Measurements from ENCODE around the gene SLC12A6. TPM values are rescaled to one million over a fixed set of nuclear protein-coding genes. Genes with fewer than 3 reads are reported as not detected.

Gene SLC12A6
- total and polyA plus RNA-seq, 2 of the 13 experiments (the other 11 are each of a cell fraction or from before 2014, with no cell fraction given): 15.2 to 30.1 TPM

DNA sequence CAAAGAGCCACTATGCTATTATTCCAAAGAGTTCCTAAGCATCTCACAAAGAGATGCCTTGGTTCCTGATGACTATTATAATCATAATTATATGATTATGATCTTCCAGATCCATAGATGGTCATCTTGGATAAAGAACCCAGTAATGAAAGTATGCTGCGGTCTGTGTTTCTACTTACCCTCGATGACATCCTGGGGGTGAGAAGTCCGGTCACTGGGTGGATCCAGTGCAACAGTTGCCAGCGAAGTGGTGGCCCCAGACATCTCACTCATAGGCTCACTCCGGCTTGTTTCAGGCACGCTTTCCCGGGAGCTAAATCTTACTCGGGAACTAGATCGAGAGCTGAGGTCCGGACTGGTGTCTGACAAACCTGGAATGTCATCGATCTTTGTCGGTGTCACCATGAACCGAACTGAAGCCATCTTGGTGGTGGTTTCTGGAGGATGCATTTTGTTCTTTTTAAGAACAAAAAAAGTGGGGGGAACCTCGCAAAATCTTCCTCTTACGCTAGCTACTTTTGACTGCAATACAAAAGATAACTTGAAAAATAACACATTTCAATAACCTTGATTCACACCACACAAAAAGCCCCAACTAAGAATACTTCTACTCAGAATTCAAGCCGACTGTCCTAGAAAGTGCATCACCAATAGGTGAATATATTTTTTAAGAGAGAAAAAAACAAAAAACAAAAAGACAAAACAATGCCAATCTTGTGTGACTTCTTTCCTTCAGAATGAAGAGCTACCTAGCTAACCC, 1.2 kb downstream of the SLC12A6 start:
- intact Hi-C loops (cut with micrococcal nuclease; ENCODE audit: unreplicated experiment): no loop called here
- WGBS (ENCODE audit: low lambda C conversion rate): 82% methylated on average over 13 of the region's 16 CpGs
- H3K36me3 ChIP-seq (replicated peaks in 1 of 2; ENCODE audit: control insufficient read depth in 1 of 2, insufficient read depth in 2 of 2, low read length in 2 of 2): peaks cover 0 to 3% of the 10 kb centered on the region in 2 experiments; a peak in 1 of 5 replicates
- no peak for FAIRE-seq
- H3K4me2 ChIP-seq (ENCODE audit: low read depth, low read length): peak overlapping the region; percentile 93
- no peak overlapping the region for H3K27ac ChIP-seq (ENCODE audit: extremely low read length, insufficient read depth, low read length)
- ChIA-PET CTCF (ENCODE audit: low intra/inter-chr PET ratio, low total read pairs) (no interaction called here), POLR2A (interaction anchor here (1.5 to 1.9 kb wide), 2 partner anchors 17 to 247 kb away, joined by 3 to 16 read pairs; partner anchors contain the start of gene GOLGA8B)
- H2AFZ ChIP-seq (ENCODE audit: low read length): no peak overlapping the region
- no peaks in the 10 kb centered on the region for H4K20me1 ChIP-seq (ENCODE audit: insufficient read depth, low read length)
- H3K4me1 ChIP-seq (ENCODE audit: insufficient read depth, low read length): peaks cover 41% of the 10 kb centered on the region
- H3K4me3 ChIP-seq (replicated peaks in 1 of 3; ENCODE audit: insufficient read depth in 1 of 3, low read depth in 2 of 3, low read length in 3 of 3): peak overlapping the region; percentile 83 to 97 (median 83)
- ATAC-seq: no peak
- no TSS peak for BruUV-seq (replicated peaks)
- H3K9me3 ChIP-seq (ENCODE audit: low read length): no peaks in the 10 kb centered on the region
- H3K79me2 ChIP-seq (ENCODE audit: insufficient read depth, low read length): peaks cover 3% of the 10 kb centered on the region
- DNase-seq (ENCODE audit: low spot score): no peak
- no peak overlapping the region for H3K9ac ChIP-seq (ENCODE audit: insufficient read depth, low read depth, low read length)
- in situ Hi-C loops (cut with HindIII; ENCODE audit: extremely low pct_ligation_motif_present, low pct_unique_long_range_greater_than_20kb): no loop called here
- H3K27me3 ChIP-seq (ENCODE audit: control insufficient read depth in 1 of 2, insufficient read depth in 2 of 2, low read length in 2 of 2): no peaks in the 10 kb centered on the region; a peak in 1 of 5 replicates
- TF ChIP-seq, protein P1, sequence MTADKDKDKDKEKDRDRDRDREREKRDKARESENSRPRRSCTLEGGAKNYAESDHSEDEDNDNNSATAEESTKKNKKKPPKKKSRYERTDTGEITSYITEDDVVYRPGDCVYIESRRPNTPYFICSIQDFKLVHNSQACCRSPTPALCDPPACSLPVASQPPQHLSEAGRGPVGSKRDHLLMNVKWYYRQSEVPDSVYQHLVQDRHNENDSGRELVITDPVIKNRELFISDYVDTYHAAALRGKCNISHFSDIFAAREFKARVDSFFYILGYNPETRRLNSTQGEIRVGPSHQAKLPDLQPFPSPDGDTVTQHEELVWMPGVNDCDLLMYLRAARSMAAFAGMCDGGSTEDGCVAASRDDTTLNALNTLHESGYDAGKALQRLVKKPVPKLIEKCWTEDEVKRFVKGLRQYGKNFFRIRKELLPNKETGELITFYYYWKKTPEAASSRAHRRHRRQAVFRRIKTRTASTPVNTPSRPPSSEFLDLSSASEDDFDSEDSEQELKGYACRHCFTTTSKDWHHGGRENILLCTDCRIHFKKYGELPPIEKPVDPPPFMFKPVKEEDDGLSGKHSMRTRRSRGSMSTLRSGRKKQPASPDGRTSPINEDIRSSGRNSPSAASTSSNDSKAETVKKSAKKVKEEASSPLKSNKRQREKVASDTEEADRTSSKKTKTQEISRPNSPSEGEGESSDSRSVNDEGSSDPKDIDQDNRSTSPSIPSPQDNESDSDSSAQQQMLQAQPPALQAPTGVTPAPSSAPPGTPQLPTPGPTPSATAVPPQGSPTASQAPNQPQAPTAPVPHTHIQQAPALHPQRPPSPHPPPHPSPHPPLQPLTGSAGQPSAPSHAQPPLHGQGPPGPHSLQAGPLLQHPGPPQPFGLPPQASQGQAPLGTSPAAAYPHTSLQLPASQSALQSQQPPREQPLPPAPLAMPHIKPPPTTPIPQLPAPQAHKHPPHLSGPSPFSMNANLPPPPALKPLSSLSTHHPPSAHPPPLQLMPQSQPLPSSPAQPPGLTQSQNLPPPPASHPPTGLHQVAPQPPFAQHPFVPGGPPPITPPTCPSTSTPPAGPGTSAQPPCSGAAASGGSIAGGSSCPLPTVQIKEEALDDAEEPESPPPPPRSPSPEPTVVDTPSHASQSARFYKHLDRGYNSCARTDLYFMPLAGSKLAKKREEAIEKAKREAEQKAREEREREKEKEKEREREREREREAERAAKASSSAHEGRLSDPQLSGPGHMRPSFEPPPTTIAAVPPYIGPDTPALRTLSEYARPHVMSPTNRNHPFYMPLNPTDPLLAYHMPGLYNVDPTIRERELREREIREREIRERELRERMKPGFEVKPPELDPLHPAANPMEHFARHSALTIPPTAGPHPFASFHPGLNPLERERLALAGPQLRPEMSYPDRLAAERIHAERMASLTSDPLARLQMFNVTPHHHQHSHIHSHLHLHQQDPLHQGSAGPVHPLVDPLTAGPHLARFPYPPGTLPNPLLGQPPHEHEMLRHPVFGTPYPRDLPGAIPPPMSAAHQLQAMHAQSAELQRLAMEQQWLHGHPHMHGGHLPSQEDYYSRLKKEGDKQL (CRISPR knock-in tag; IDR thresholded peaks at IDR 0.05; ENCODE audit: low read depth): no peak
- TF ChIP-seq, protein P2, sequence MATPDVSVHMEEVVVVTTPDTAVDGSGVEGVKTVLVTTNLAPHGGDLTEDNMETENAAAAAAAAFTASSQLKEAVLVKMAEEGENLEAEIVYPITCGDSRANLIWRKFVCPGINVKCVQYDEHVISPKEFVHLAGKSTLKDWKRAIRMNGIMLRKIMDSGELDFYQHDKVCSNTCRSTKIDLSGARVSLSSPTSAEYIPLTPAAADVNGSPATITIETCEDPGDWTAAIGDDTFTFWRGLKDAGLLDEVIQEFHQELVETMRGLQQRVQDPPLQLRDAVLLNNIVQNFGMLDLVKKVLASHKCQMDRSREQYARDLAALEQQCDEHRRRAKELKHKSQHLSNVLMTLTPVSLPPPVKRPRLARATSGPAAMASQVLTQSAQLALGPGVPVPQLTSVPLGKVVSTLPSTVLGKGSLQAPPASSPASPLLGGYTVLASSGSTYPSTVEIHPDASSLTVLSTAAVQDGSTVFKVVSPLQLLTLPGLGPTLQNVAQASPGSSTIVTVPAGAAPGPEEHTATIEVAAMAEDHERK (CRISPR knock-in tag; IDR thresholded peaks at IDR 0.05; ENCODE audit: low read depth): no peak
- TF ChIP-seq POLR2G (IDR thresholded peaks at IDR 0.05; ENCODE audit: low read depth, low read length): no peak
- TF ChIP-seq SSRP1 (CRISPR knock-in tag; IDR thresholded peaks at IDR 0.05): no peak
- TF ChIP-seq ZNF629 (CRISPR knock-in tag; conservative IDR thresholded peaks at IDR 0.05): no peak
- TF ChIP-seq ZFYVE20 (CRISPR knock-in tag; IDR thresholded peaks at IDR 0.05; ENCODE audit: borderline replicate concordance, low read depth): no peak

Data from HepG2 (cell line).